Upper lobe of left lung (tissue), 6 donors: Measurements from ENCODE around the gene CD1D. TPM values are rescaled to one million over a fixed set of nuclear protein-coding genes. Genes with fewer than 3 reads are reported as not detected.

Source experiments
- ATAC-seq, 2 donors: fragments of 200-7000 bp; cut with Tn5 transposase; one replicate each; pipeline ENCODE4 v1.9.1; 2022; ENCODE audit warnings: mild to moderate bottlenecking in 2 of 2, moderate library complexity in 2 of 2; ENCODE audit not compliant: low FRiP score in 2 of 2
- DNase-seq, 2 donors: peaks; one replicate each; pipeline ENCODE4 v3.0.0-alpha.2; 2019 to 2020
- H3K27ac ChIP-seq, 4 donors: fragments of 200-600 bp; sonication (generic); one replicate each; pipeline ENCODE4 v1.5.1; 2016 to 2019
- H3K27me3 ChIP-seq, 4 donors: fragments of 200-600 bp; sonication (generic); one replicate each; pipeline ENCODE4 v1.5.1; 2017 to 2019
- H3K36me3 ChIP-seq, 4 donors: fragments of 200-600 bp; sonication (generic); one replicate each; pipeline ENCODE4 v1.5.1; 2016 to 2019
- H3K4me1 ChIP-seq, 4 donors: fragments of 200-600 bp; sonication (generic); one replicate each; pipeline ENCODE4 v1.5.1; 2018 to 2019
- H3K4me3 ChIP-seq, 4 donors: fragments of 200-600 bp; sonication (generic); one replicate each; pipeline ENCODE4 v1.5.1; 2017 to 2019; ENCODE audit warnings: mild to moderate bottlenecking in 2 of 4, moderate library complexity in 1 of 4
- H3K9me3 ChIP-seq, 4 donors: fragments of 200-600 bp; sonication (generic); one replicate each; pipeline ENCODE4 v1.5.1; 2018 to 2019
- CTCF ChIP-seq, 6 experiments: fragments of 450-650 bp in 4 of 6; fragments of 200-600 bp in 2 of 6; sonication (generic) in 2 of 6; IDR thresholded peaks; one replicate each; pipeline ENCODE4 v1.5.1; 2016 to 2019; ENCODE audit warnings: antibody characterized with exemption in 6 of 6
- EP300 ChIP-seq, 4 donors: sonication (generic); formaldehyde crosslinking; IDR thresholded peaks; one replicate each; pipeline ENCODE4 v1.5.1; 2017; ENCODE audit warnings: antibody characterized with exemption in 4 of 4, control low read depth in 2 of 4
- POLR2A ChIP-seq, 4 donors: fragments of 450-650 bp; IDR thresholded peaks; one replicate each; pipeline ENCODE4 v1.5.1; 2016 to 2017; ENCODE audit warnings: antibody characterized with exemption in 4 of 4, mild to moderate bottlenecking in 2 of 4
- POLR2AphosphoS5 ChIP-seq, 2 donors: sonication (generic); formaldehyde crosslinking; IDR thresholded peaks; one replicate each; pipeline ENCODE4 v1.5.1; 2017; ENCODE audit warnings: antibody characterized with exemption in 2 of 2
- WGBS, 2 donors: methylation state at CpG; one replicate each; pipeline ENCODE4 v1.1.5; 2017 to 2018; 5-methylcytosine and 5-hydroxymethylcytosine counted together
- total RNA-seq, 6 donors: library from RNA; depleted of rRNA in 4 of 6; stranded (reverse); fragments of >200 nt in 4 of 6; gene quantifications; one replicate each; pipeline versions ENCODE4 v1.1.0 to v1.2.1, GENCODE V29; 2016 to 2021
- donor health status: DM: no; HTN: no; CAD: no; lungs with moderate emphysema.
- donor health status: DM: no; HTN: yes; CAD: no; lungs with severe emphysema.

The CD1D gene
- total RNA-seq, 6 donors from 2014 or later: 1.0 to 5.2 (median 4.0) TPM

DNA sequence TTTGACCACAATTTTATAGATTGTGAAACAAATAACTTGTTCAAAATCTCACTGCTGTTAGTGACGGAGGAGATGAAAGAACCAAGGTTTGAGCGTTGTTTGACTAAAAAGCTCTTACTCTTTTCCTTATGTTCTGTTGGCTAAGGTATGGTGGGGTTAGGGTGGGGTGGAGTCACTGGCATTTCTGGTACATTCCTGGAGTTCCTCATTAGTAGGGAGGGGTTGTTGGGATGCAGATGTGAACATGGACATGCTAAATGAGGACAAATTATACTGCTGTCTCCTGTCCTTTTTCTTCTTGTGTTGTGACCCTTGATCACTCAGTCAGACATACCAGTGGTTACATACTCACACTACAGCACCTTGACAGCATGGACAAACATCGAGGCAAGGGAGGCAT lies 26.2 kb upstream of the CD1D start:
- DNase-seq (no peak), ATAC-seq (no peak)
- 60 to 76% methylated on average over 3 of the region's 3 CpGs for WGBS, 2 donors
- Histone ChIP-seq H3K27me3 (no peaks in the 10 kb centered on the region), H3K36me3 (no peaks in the 10 kb centered on the region), H3K27ac (no peak overlapping the region), H3K9me3 (no peaks in the 10 kb centered on the region), H3K4me3 (no peak overlapping the region), H3K4me1 (peaks cover 5 to 11% (median 7%) of the 10 kb centered on the region in 4 donors)
- TF ChIP-seq EP300 (IDR thresholded peaks at IDR 0.05) (no peak), POLR2AphosphoS5 (IDR thresholded peaks at IDR 0.05) (no peak), POLR2A (IDR thresholded peaks at IDR 0.05) (no peak), CTCF (IDR thresholded peaks at IDR 0.05) (no peak)

DNA sequence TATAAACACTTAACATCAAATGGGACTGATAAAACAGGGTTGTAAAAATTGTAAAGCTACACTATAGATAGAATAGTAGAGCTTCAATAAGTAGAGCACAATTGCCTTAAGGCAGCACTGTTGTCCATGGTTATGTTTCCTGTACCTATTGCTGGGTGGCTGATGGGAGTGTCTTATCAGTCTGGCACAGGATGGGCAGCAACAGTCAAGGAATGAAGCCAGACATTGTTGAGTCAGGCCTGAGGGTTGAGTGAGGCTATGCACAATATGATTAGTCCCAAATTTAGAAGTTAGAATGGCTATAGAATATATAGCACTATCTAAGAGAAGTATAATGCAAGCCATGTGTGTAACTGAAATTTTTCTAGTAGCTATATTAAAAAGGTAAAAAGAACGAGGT lies 25.0 kb upstream of the CD1D start:
- Histone ChIP-seq H3K27ac (no peak overlapping the region), H3K4me1 (peaks cover 0 to 1% (median 0%) of the 10 kb centered on the region in 4 donors), H3K9me3 (no peaks in the 10 kb centered on the region), H3K4me3 (no peak overlapping the region), H3K27me3 (no peaks in the 10 kb centered on the region), H3K36me3 (no peaks in the 10 kb centered on the region)
- DNase-seq: no peak
- no peak for ATAC-seq
- TF ChIP-seq POLR2A (IDR thresholded peaks at IDR 0.05) (no peak), CTCF (IDR thresholded peaks at IDR 0.05) (no peak), EP300 (IDR thresholded peaks at IDR 0.05) (no peak), POLR2AphosphoS5 (IDR thresholded peaks at IDR 0.05) (no peak)
- WGBS, 2 donors: 87 to 88% methylated on average over 1 of the region's 1 CpG

DNA sequence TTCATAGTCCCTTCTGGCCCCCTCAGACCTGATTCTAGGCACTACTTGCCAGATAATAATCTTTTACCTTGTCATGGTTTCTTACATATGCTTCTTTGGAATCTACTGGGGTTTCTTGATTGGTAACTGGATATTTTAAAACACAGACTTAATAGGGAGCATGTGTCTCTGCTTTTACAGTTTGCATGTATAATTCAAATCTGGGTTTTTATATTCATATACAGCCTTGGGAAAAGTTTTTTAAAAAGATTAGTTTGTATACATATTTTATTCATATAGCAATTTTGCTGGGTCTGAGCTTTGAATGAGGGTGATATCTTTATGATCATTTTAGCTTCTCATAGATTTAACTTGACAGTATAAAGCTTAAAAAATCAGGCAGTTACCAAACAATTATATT lies 21.1 kb upstream of the CD1D start:
- Histone ChIP-seq H3K9me3 (no peaks in the 10 kb centered on the region), H3K4me1 (no peaks in the 10 kb centered on the region), H3K27me3 (no peaks in the 10 kb centered on the region), H3K36me3 (no peaks in the 10 kb centered on the region), H3K27ac (no peak overlapping the region), H3K4me3 (no peak overlapping the region)
- ATAC-seq: no peak
- no peak for TF ChIP-seq POLR2A (IDR thresholded peaks at IDR 0.05)
- TF ChIP-seq CTCF (IDR thresholded peaks at IDR 0.05): no peak
- no peak for TF ChIP-seq POLR2AphosphoS5 (IDR thresholded peaks at IDR 0.05)
- no peak for TF ChIP-seq EP300 (IDR thresholded peaks at IDR 0.05)
- no peak for DNase-seq

- H3K27me3 ChIP-seq: no peaks in the 10 kb centered on the region
- DNase-seq (no peak), ATAC-seq (no peak)
- H3K27ac ChIP-seq: no peak overlapping the region
- H3K4me3 ChIP-seq: no peak overlapping the region
- H3K4me1 ChIP-seq: no peaks in the 10 kb centered on the region
- 69 to 77% methylated on average over 2 of the region's 2 CpGs for WGBS, 2 donors
- H3K9me3 ChIP-seq: no peaks in the 10 kb centered on the region
- no peak for TF ChIP-seq EP300 (IDR thresholded peaks at IDR 0.05)
- H3K36me3 ChIP-seq: no peaks in the 10 kb centered on the region
Observed at GRCh38 chr1:158161446-158161845, 19.2 kb upstream of the CD1D start.

GRCh38 chr1:158163000-158163947 lies 17.4 kb upstream of the CD1D start:
- Histone ChIP-seq H3K36me3 (no peaks in the 10 kb centered on the region), H3K27ac (no peak overlapping the region), H3K9me3 (no peaks in the 10 kb centered on the region), H3K27me3 (no peaks in the 10 kb centered on the region), H3K4me1 (no peaks in the 10 kb centered on the region), H3K4me3 (no peak overlapping the region)
- TF ChIP-seq EP300 (IDR thresholded peaks at IDR 0.05): no peak
- no peak for TF ChIP-seq POLR2AphosphoS5 (IDR thresholded peaks at IDR 0.05)
- TF ChIP-seq POLR2A (IDR thresholded peaks at IDR 0.05): no peak
- TF ChIP-seq CTCF (IDR thresholded peaks at IDR 0.05): no peak
- WGBS, 2 donors: 59 to 62% methylated on average over 3 of the region's 3 CpGs
- ATAC-seq: no peak
- no peak for DNase-seq
